HepG2 (cell line): ENCODE measurements around the gene IL17A. TPM values are rescaled to one million over a fixed set of nuclear protein-coding genes. Genes with fewer than 3 reads are reported as not detected.
"Not testable (repeated sequence)": the region's sequence is repeated elsewhere in the genome, so short reads cannot be mapped to it uniquely, and the experiment has no call there.

ENCODE experiments used
- ATAC-seq: fragments of 200-7000 bp; cut with Tn5 transposase; 3 replicates; pipeline ENCODE4 v1.9.1; 2020; ENCODE audit warnings: mild to moderate bottlenecking, moderate library complexity
- BruUV-seq: library from RNA; stranded (reverse); fragments of 400-500 nt; replicated peaks from 2 replicates; lab custom pipeline; 2021; lab: Mats Ljungman, UMichigan
- CTCF ChIA-PET: fragments of 300-600 bp; formaldehyde crosslinking; extraction: SDS; loops from one replicate; lab custom pipeline; 2021; ENCODE audit warnings: low total read pairs, inconsistent platforms, low intra/inter-chr PET ratio; lab: Yijun Ruan, JAX
- POLR2A ChIA-PET: fragments of 350-600 bp; sonication (Branson Sonifier 250); formaldehyde crosslinking; loops from one replicate; lab custom pipeline; 2020; ENCODE audit warnings: antibody characterized with exemption, inconsistent platforms; lab: Yijun Ruan, JAX
- DNase-seq: peaks from one replicate; pipeline ENCODE4 v3.0.0-alpha.2; 2015; ENCODE audit warnings: low spot score
- FAIRE-seq: peaks from 3 replicates; lab custom pipeline; 2011; peaks lifted over from hg19 to GRCh38; lab: Jason Lieb, UNC
- H2AFZ ChIP-seq: one replicate; pipeline ENCODE4 v1.6.1; 2011; ENCODE audit warnings: low read length, inconsistent platforms
- H3K27ac ChIP-seq: fragments of 300-600 bp; 3 replicates; pipeline ENCODE4 v1.8.0; 2011; ENCODE audit warnings: mixed run types, mild to moderate bottlenecking, mixed read lengths, low read length, inconsistent platforms; ENCODE audit not compliant: insufficient read depth; ENCODE audit errors: extremely low read length
- H3K27me3 ChIP-seq, 2 experiments: fragments of 200-600 bp in 1 of 2; 2 replicates in 1 of 2; 3 replicates in 1 of 2; pipeline versions ENCODE4 v1.6.0 to v1.8.0; 2011; ENCODE audit warnings: low read length in 2 of 2, mild to moderate bottlenecking in 2 of 2, moderate library complexity in 2 of 2, inconsistent platforms in 1 of 2; ENCODE audit not compliant: insufficient read depth in 2 of 2, control insufficient read depth in 1 of 2
- H3K36me3 ChIP-seq, 2 experiments: fragments of 200-600 bp in 1 of 2; replicated peaks in 1 of 2; 2 replicates in 1 of 2; 3 replicates in 1 of 2; pipeline versions ENCODE4 v1.5.1 to v1.8.0; 2011; ENCODE audit warnings: low read length in 2 of 2, inconsistent platforms in 1 of 2; ENCODE audit not compliant: insufficient read depth in 2 of 2, control insufficient read depth in 1 of 2
- H3K4me1 ChIP-seq: 2 replicates; pipeline ENCODE4 v1.5.1; 2012; ENCODE audit warnings: low read length, inconsistent platforms; ENCODE audit not compliant: insufficient read depth
- H3K4me2 ChIP-seq: 2 replicates; pipeline ENCODE4 v1.6.0; 2011; ENCODE audit warnings: low read depth, low read length, inconsistent platforms
- H3K4me3 ChIP-seq, 3 experiments: fragments of 200-600 bp in 1 of 3; sonication (generic), shearing (Covaris generic) in 1 of 3; replicated peaks in 1 of 3; 2 replicates each; pipeline ENCODE4 v1.5.1; 2011 to 2016; ENCODE audit warnings: low read length in 3 of 3, inconsistent platforms in 2 of 3, low read depth in 2 of 3, mild to moderate bottlenecking in 2 of 3, control low read depth in 1 of 3, mixed read lengths in 1 of 3; ENCODE audit not compliant: insufficient read depth in 1 of 3
- H3K79me2 ChIP-seq: one replicate; pipeline ENCODE4 v1.6.1; 2011; ENCODE audit warnings: low read length, inconsistent platforms; ENCODE audit not compliant: insufficient read depth
- H3K9ac ChIP-seq: 2 replicates; pipeline ENCODE4 v1.6.0; 2011; ENCODE audit warnings: mild to moderate bottlenecking, low read depth, low read length, inconsistent platforms; ENCODE audit not compliant: insufficient read depth
- H3K9me3 ChIP-seq: 2 replicates; pipeline ENCODE4 v1.5.1; 2012; ENCODE audit warnings: mild to moderate bottlenecking, low read length
- H4K20me1 ChIP-seq: 2 replicates; pipeline ENCODE4 v1.6.0; 2011; ENCODE audit warnings: inconsistent platforms, mild to moderate bottlenecking, low read length, moderate library complexity; ENCODE audit not compliant: insufficient read depth
- HNF4A ChIP-seq: sonication (generic); formaldehyde crosslinking; IDR thresholded peaks from 2 replicates; pipeline ENCODE4 v1.4.0; 2020; ENCODE audit warnings: missing genetic modification reagents
- PAXIP1 ChIP-seq: sonication (generic); formaldehyde crosslinking; conservative IDR thresholded peaks from 2 replicates; pipeline ENCODE4 v1.4.0; 2020; ENCODE audit warnings: mild to moderate bottlenecking, missing genetic modification reagents, moderate library complexity
- ZNF709 ChIP-seq: sonication (generic); formaldehyde crosslinking; IDR thresholded peaks from 2 replicates; pipeline ENCODE4 v1.5.0; 2020; ENCODE audit warnings: mild to moderate bottlenecking, missing genetic modification reagents
- WGBS: methylation state at CpG from one replicate; pipeline ENCODE4 v1.1.6; 2017; ENCODE audit warnings: low lambda C conversion rate; 5-methylcytosine and 5-hydroxymethylcytosine counted together
- in situ Hi-C: cut with HindIII; loops from 2 replicates; pipeline ENCODE4 v1.10.0; 2017; ENCODE audit warnings: low pct_unique_long_range_greater_than_20kb; ENCODE audit not compliant: extremely low pct_ligation_motif_present
- intact Hi-C: fragments of 100-400 bp; cut with micrococcal nuclease; formaldehyde crosslinking; loops from one replicate; pipeline ENCODE4 v1.10.0; 2022; ENCODE audit not compliant: unreplicated experiment
- polyA plus RNA-seq, 8 experiments: library from polyadenylated mRNA; depleted of rRNA in 3 of 8; stranded (reverse) in 7 of 8; unstranded in 1 of 8; fragments of >200 nt; fragmentation: Illumina TruSeq in 4 of 8; extraction: Trizol in 4 of 8; gene quantifications; 2 replicates each; pipeline versions ENCODE4 v1.2.1 to v1.2.3, GENCODE V29; 2011 to 2016; ENCODE audit warnings: low read depth in 4 of 8, missing spikeins in 1 of 8, mixed read lengths in 1 of 8; ENCODE audit not compliant: insufficient read depth in 1 of 8
- total RNA-seq, 5 experiments: library from RNA; depleted of rRNA; stranded (reverse); fragments of >200 nt; fragmentation: Illumina TruSeq; extraction: Trizol; gene quantifications; 2 replicates each; pipeline ENCODE4 v1.2.3, GENCODE V29; 2016; ENCODE audit warnings: low read depth in 1 of 5

Gene IL17A
- total and polyA plus RNA-seq, 2 of the 13 experiments (the other 11 are each of a cell fraction or from before 2014, with no cell fraction given) = not detected

- CTCF ChIA-PET = no interaction called here
These were observed 18.9 kb upstream of the IL17A start for GRCh38 chr6:52167267-52167666.

DNA sequence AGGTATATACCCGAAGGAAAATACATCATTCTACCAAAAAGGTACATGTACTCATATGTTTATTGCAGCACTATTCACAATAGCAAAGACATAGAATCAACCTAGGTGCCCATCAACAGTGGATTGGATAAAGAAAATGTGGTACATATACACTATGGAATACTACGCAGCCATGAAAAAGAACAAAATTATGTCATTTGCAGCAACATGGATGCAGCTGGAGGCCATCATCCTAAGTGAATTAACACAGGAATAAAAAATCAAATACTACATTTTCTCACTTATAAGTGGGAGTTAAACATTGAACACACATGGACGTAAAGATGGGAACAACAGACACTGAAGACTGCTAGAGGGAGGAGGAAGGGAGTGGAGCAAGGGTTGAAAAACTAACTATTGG, 17.8 kb upstream of the IL17A start:
- peaks cover 33% of the 10 kb centered on the region for H3K4me1 ChIP-seq
- H3K4me3 ChIP-seq, H3K4me2 ChIP-seq, H3K36me3 ChIP-seq, H2AFZ ChIP-seq, H3K9ac ChIP-seq, BruUV-seq, H3K27me3 ChIP-seq, H4K20me1 ChIP-seq, FAIRE-seq, ATAC-seq, H3K79me2 ChIP-seq, H3K27ac ChIP-seq, DNase-seq, CTCF ChIA-PET, POLR2A ChIA-PET, H3K9me3 ChIP-seq, intact Hi-C loops: not testable (repeated sequence)
- in situ Hi-C loops = loop anchor here (10.0 to 25.0 kb wide), 3 partner anchors 66 to 494 kb away; partner anchors contain the start of gene TMEM14A
- 31% methylated on average over 3 of the region's 3 CpGs for WGBS

More at GRCh38 chr6:52167267-52167666, 18.9 kb upstream of the IL17A start:
- Histone ChIP-seq H3K4me2 (0 out of 2 replicates have a peak overlapping the region, but pooled peaks have one; percentile 3), H2AFZ (no peak overlapping the region), H3K27ac (no peak overlapping the region), H3K4me3 (no peak overlapping the region), H3K9ac (no peak overlapping the region), H3K36me3 (no peaks in the 10 kb centered on the region), H3K9me3 (no peaks in the 10 kb centered on the region), H3K79me2 (no peaks in the 10 kb centered on the region)
- DNase-seq = no peak
- in situ Hi-C loops = loop anchor here (10.0 to 25.0 kb wide), 3 partner anchors 68 to 495 kb away; partner anchors contain the start of gene TMEM14A
- peak; percentile 66 for TF ChIP-seq HNF4A (CRISPR knock-in tag)
- peak; percentile 59 for TF ChIP-seq PAXIP1
- no peak for TF ChIP-seq ZNF709 (CRISPR knock-in tag)
- TF ChIP-seq, all 625 proteins: peak for 2
- intact Hi-C loops = no loop called here
- H3K27me3 ChIP-seq = peaks cover 0 to 3% of the 10 kb centered on the region in 2 experiments; a peak in 2 of 5 replicates
- peak; percentile 77 for ATAC-seq
- no TSS peak for BruUV-seq
- POLR2A ChIA-PET = no interaction called here
- no peak for FAIRE-seq
- peaks cover 33% of the 10 kb centered on the region for H3K4me1 ChIP-seq
- no peaks in the 10 kb centered on the region for H4K20me1 ChIP-seq
- 2% methylated on average over 1 of the region's 1 CpG for WGBS
